ENCODE results near the gene LDLRAD4. TPM values are rescaled to one million over a fixed set of nuclear protein-coding genes. Genes with fewer than 3 reads are reported as not detected.
"Not testable (repeated sequence)": the region's sequence is repeated elsewhere in the genome, so short reads cannot be mapped to it uniquely, and the experiment has no call there.

The LDLRAD4 gene
- total RNA-seq, 1 experiment from 2014 or later: not detected

GRCh38 chr18:13606604-13607254, 388.2 kb downstream of the LDLRAD4 start:
- no TSS peak for BruUV-seq (replicated peaks)
- Histone ChIP-seq H3K27ac (ENCODE audit: low read length) (no peak overlapping the region), H3K9me3 (ENCODE audit: low read length) (no peaks in the 10 kb centered on the region), H3F3A (ENCODE audit: low read length, unreplicated experiment) (no peaks in the 10 kb centered on the region), H3K9me2 (replicated peaks; ENCODE audit: low read length) (no peaks in the 10 kb centered on the region), H3K27me3 (ENCODE audit: low read length) (peaks cover 74% of the 10 kb centered on the region), H3K4me2 (ENCODE audit: low read length) (no peak overlapping the region), H4K20me1 (ENCODE audit: low read length) (no peaks in the 10 kb centered on the region), H3K9ac (ENCODE audit: low read length) (no peak overlapping the region), H2AFZ (ENCODE audit: low read length) (no peak overlapping the region), H3K79me2 (ENCODE audit: low read length) (no peaks in the 10 kb centered on the region), H3K36me3 (ENCODE audit: low read depth, low read length) (no peaks in the 10 kb centered on the region), H3K4me3 (ENCODE audit: low read length) (no peak overlapping the region), H3K4me1 (ENCODE audit: insufficient read depth, low read length) (no peaks in the 10 kb centered on the region; the same call in 1 of the 2 replicates)
- DNase-seq: no peak
- intact Hi-C loops (cut with micrococcal nuclease): no loop called here
- POLR2A ChIA-PET (ENCODE audit: unreplicated experiment): no interaction called here
- CTCF ChIA-PET: no interaction called here
- ATAC-seq: no peak
- TF ChIP-seq EZH2 (IDR thresholded peaks at IDR 0.05; ENCODE audit: low read length, unreplicated experiment) (no peak), CTCF (conservative IDR thresholded peaks at IDR 0.05; ENCODE audit: low read depth, low read length) (no peak), EZH2phosphoT487 (IDR thresholded peaks at IDR 0.05; ENCODE audit: borderline replicate concordance, low read length) (no peak)

DNA sequence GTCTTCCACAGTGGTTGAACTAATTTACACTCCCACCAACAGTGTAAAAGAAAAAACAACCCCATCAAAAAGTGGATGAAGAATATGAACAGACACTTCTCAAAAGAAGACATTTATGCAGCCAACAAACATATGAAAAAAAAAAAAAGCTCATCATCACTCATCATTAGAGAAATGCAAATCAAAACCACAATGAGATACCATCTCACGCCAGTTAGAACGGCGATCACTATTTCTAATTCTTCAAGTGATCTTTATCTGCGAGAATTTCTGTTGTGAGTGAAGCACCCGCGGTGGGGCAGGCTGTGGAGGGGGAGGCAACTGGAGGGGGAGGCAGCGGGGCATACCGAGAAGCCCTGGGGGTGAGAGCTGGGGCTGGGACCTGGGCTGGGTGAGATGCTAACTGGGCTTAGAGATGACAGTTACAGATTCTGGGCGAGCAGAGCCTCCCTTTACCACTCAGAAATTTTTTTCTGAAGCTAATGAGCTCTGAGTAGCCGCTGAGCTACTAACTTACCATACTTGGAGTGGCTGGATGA, 389.5 kb downstream of the LDLRAD4 start:
- H3K9me2 ChIP-seq (replicated peaks; ENCODE audit: low read length); POLR2A ChIA-PET (ENCODE audit: unreplicated experiment); DNase-seq; H3K4me1 ChIP-seq (ENCODE audit: insufficient read depth, low read length); H3K9me3 ChIP-seq (ENCODE audit: low read length); H4K20me1 ChIP-seq (ENCODE audit: low read length); CTCF ChIA-PET; H3K79me2 ChIP-seq (ENCODE audit: low read length); H3K36me3 ChIP-seq (ENCODE audit: low read depth, low read length); H3K27ac ChIP-seq (ENCODE audit: low read length); intact Hi-C loops (cut with micrococcal nuclease); H3K9ac ChIP-seq (ENCODE audit: low read length); H3F3A ChIP-seq (ENCODE audit: low read length, unreplicated experiment); H3K4me3 ChIP-seq (ENCODE audit: low read length); BruUV-seq (replicated peaks); H3K4me2 ChIP-seq (ENCODE audit: low read length); H2AFZ ChIP-seq (ENCODE audit: low read length); ATAC-seq: not testable (repeated sequence)
- H3K27me3 ChIP-seq (ENCODE audit: low read length): peaks cover 81% of the 10 kb centered on the region

DNA sequence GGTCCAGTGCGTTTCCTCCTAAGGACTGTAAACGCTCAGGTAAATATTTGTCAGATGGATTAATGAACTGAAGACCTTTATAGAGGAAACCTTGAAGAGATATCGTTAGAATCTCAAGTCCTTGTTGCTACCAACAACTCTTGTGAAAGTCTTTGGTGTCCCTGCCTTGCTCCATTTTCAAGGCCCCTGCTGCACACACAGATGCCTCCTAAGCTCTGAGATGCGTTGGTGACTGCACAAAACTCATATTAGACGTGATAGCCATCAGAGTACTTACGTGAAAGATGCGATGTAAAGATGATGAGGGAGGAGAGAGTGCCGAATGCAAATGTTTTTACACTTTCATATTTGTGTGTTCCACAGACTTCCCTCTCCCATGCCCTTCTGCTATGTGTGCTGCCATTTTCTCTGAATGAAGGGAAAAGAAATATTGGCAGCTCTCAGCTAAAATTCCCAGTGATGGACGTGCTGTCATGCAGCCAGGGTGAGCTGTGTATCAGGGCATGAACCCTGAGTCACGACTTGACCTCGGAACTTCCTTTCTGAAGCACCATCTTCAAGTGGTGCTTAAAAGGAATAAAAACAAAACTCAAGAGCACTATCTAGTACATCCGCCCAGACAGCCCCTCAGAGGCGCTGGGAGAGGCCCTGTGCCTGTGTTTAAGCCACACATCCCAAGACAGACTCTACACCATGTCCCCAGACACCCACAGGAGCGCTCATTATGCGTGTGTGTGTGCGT, 390.4 kb downstream of the LDLRAD4 start:
- intact Hi-C loops (cut with micrococcal nuclease): no loop called here
- Histone ChIP-seq H3K4me3 (ENCODE audit: low read length) (no peak overlapping the region), H2AFZ (ENCODE audit: low read length) (no peak overlapping the region), H3K9ac (ENCODE audit: low read length) (no peak overlapping the region), H4K20me1 (ENCODE audit: low read length) (no peaks in the 10 kb centered on the region), H3K27ac (ENCODE audit: low read length) (no peak overlapping the region), H3K27me3 (ENCODE audit: low read length) (peaks cover 81% of the 10 kb centered on the region), H3K9me2 (replicated peaks; ENCODE audit: low read length) (no peaks in the 10 kb centered on the region), H3K9me3 (ENCODE audit: low read length) (no peaks in the 10 kb centered on the region), H3K4me2 (ENCODE audit: low read length) (no peak overlapping the region), H3K36me3 (ENCODE audit: low read depth, low read length) (no peaks in the 10 kb centered on the region), H3K4me1 (ENCODE audit: insufficient read depth, low read length) (no peaks in the 10 kb centered on the region; the same call in 1 of the 2 replicates), H3F3A (ENCODE audit: low read length, unreplicated experiment) (no peaks in the 10 kb centered on the region), H3K79me2 (ENCODE audit: low read length) (no peaks in the 10 kb centered on the region)
- CTCF ChIA-PET: no interaction called here
- ATAC-seq (no peak), DNase-seq (no peak)
- POLR2A ChIA-PET (ENCODE audit: unreplicated experiment): no interaction called here
- TF ChIP-seq EZH2phosphoT487 (IDR thresholded peaks at IDR 0.05; ENCODE audit: borderline replicate concordance, low read length) (no peak), EZH2 (IDR thresholded peaks at IDR 0.05; ENCODE audit: low read length, unreplicated experiment) (no peak), CTCF (conservative IDR thresholded peaks at IDR 0.05; ENCODE audit: low read depth, low read length) (no peak)
- no TSS peak for BruUV-seq (replicated peaks)
